Fibroblast of the aortic adventitia (primary cell): ENCODE measurements around the gene CDH16. TPM values are rescaled to one million over a fixed set of nuclear protein-coding genes. Genes with fewer than 3 reads are reported as not detected.

Experiments
- DNase-seq: peaks from one replicate; pipeline ENCODE4 v3.0.0-alpha.2; 2010; ENCODE audit warnings: low read depth
- H3K4me3 ChIP-seq: 2 replicates; pipeline ENCODE4 v1.5.1; 2011; ENCODE audit warnings: low read depth, mild to moderate bottlenecking, control low read depth, low read length, moderate library complexity
- total RNA-seq: library from RNA; depleted of rRNA; stranded (reverse); fragments of >200 nt; gene quantifications from 2 replicates; pipeline ENCODE4 v1.2.3, GENCODE V29; 2012; ENCODE audit warnings: low replicate concordance
- TF ChIP-seq, protein P1 (sequence below): IDR thresholded peaks from 2 replicates; pipeline ENCODE4 v1.5.1; 2011; ENCODE audit warnings: mild to moderate bottlenecking, low read length, control low read depth, inconsistent platforms; ENCODE audit not compliant: insufficient read depth

Gene CDH16
- total RNA-seq, 1 donor = not detected

DNA sequence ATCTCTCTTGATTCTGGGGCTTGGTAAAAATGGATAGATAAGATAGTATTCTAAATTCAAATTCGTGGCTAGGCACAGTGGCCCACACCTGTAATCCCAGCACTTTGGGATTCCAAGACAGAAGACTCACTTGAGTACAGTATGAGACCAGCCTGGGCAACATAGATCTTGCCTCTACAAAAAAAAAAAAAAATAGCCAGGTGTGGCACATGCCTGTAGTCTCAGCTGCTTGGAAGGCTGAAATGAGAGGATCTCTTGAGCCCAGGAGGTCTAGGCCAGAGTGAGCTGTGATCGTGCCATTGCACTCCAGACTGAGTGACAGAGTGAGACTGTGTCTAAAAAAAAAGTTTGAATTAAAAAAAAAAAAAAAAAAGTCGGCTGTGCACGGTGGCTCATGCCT is 29.1 kb downstream of the CDH16 start:
- DNase-seq = no peak
- H3K4me3 ChIP-seq = no peak overlapping the region
- TF ChIP-seq, protein P1, sequence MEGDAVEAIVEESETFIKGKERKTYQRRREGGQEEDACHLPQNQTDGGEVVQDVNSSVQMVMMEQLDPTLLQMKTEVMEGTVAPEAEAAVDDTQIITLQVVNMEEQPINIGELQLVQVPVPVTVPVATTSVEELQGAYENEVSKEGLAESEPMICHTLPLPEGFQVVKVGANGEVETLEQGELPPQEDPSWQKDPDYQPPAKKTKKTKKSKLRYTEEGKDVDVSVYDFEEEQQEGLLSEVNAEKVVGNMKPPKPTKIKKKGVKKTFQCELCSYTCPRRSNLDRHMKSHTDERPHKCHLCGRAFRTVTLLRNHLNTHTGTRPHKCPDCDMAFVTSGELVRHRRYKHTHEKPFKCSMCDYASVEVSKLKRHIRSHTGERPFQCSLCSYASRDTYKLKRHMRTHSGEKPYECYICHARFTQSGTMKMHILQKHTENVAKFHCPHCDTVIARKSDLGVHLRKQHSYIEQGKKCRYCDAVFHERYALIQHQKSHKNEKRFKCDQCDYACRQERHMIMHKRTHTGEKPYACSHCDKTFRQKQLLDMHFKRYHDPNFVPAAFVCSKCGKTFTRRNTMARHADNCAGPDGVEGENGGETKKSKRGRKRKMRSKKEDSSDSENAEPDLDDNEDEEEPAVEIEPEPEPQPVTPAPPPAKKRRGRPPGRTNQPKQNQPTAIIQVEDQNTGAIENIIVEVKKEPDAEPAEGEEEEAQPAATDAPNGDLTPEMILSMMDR = no peak

DNA sequence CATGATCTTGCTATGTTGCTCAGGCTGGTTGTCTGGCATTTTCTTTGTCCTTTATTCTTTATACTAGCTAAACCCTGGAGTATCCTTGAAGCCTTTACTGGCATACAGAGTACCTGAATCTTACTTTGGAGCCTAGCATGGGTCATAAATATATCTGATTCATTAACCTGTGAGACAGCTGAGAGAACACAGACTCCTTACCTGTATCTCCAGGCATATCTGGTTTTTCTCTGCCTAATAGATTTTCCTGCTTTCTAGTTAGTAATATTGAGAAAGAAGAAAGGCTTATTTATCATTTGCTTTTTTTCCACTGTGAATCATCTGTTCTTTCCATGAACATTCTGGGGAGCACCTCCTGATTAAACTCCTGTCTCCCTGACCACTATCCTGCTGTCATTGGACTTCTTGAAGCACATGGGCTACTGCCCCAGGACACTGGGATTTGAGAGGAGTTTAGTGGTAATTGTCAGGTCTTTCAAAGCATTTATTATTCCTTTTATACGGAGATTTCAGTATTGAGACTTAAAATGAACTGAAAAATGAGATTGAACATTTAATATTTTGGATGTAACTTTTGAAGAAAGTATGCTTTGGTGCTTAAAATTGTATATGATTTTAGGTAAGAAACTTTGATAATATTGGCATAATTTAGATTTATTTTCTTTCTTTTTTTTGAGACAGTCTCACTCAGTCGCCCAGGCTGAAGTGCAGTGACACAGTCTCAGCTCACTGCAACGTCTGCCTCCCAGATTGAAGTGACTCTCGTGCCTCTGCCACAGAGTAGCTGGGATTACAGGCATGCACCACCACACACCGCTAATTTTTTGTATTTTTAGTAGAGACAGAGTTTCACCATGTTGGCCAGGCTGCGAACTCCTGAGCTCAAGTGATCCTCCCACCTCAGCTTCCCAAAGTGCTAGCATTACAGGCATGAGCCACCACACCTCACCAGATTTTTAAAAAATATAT is 29.8 kb downstream of the CDH16 start:
- H3K4me3 ChIP-seq = no peak overlapping the region
- DNase-seq = no peak
- TF ChIP-seq, protein P1 = no peak

DNA sequence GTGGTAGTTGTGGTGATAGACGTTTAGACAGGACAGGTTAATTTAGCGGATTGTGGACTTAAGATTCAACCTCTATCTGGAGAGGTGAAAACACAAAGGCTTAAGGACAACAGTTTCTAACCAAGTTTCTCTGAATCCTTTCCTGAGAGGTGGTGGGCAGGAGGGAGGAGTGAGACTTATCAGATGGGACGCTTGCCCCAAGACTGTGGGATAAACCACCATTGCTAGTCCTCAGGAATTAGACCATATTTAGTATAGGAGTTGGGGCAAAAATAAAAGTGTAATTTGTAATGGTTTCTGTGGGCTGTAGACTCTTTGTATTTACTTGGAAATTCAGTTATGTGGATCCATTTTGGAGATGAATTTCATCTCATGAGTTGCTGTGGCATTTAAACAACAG is 31.8 kb downstream of the CDH16 start:
- TF ChIP-seq, protein P1 = no peak
- H3K4me3 ChIP-seq = no peak overlapping the region
- DNase-seq = no peak

DNA sequence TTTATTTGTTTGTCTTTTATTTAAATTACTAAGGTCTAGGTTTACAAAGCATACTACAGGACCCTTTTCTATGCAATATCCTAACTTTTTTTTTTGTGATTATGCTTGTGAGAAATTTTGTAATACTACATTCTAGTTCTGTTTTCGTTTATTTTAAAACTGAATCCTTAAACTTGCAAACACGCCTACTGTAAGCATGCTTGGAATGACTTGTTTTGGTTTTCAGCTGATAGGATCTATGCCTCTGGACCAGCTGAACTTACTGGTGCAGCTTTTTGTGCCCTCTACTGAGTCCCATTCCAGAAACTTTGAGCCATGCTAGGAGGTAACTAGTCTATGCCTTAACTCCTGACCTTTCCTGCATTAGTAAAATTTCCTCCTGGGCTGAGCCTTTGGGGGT is 32.4 kb downstream of the CDH16 start:
- DNase-seq = peak; percentile 38

DNA sequence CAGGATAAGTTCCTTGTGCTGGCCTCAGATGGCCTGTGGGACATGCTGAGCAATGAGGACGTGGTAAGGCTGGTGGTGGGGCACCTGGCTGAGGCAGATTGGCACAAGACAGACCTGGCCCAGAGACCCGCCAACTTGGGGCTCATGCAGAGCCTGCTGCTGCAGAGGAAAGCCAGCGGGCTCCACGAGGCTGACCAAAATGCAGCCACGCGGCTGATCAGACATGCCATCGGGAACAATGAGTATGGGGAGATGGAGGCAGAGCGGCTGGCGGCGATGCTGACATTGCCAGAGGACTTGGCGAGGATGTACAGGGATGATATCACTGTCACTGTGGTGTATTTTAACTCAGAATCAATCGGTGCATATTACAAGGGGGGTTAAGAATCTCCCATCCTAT is 33.2 kb downstream of the CDH16 start:
- TF ChIP-seq, protein P1 = no peak
- no peak for DNase-seq
- H3K4me3 ChIP-seq = no peak overlapping the region

More for the DNA sequence above, 32.4 kb downstream of the CDH16 start:
- no peak overlapping the region for H3K4me3 ChIP-seq
- TF ChIP-seq, protein P1 = no peak

DNA sequence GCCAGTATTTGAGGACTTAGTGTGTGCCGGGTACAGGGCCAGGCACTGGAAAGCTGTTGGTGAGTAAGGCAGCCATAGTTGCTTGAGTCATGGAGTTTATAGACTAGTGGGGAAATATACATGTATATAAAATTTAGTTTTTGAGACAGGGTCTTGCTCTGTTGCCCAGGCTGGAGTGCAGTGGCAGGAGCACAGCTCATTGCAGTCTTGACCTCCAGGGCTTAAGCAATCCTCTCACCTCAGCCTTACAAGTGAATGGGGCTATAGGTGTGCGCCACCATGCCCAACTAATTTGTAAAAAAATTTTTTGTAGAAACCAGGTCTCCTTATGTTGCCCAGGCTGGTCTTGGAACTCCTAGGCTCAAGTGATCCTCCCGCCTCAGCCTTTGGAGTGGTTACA is 36.0 kb downstream of the CDH16 start:
- DNase-seq = no peak
- H3K4me3 ChIP-seq = no peak overlapping the region

More for the DNA sequence above, 36.0 kb downstream of the CDH16 start:
- TF ChIP-seq, protein P1 = no peak
